Neural cell (in vitro differentiated cells): ENCODE measurements around the gene MYO18A.

Experiments
- CTCF ChIP-seq: fragments of 450-650 bp; IDR thresholded peaks from 2 replicates; pipeline ENCODE4 v1.5.1; 2014; ENCODE audit warnings: antibody characterized with exemption, mild to moderate bottlenecking, moderate library complexity; ENCODE audit not compliant: poor library complexity, severe bottlenecking
- EP300 ChIP-seq: fragments of 450-650 bp; conservative IDR thresholded peaks from 2 replicates; pipeline ENCODE4 v1.6.1; 2014; ENCODE audit warnings: antibody characterized with exemption, mild to moderate bottlenecking, moderate library complexity; ENCODE audit not compliant: poor library complexity, severe bottlenecking
- EZH2 ChIP-seq: fragments of 200-600, 300-800 bp; shearing (Covaris generic), sonication (generic); IDR thresholded peaks from 2 replicates; pipeline ENCODE4 v1.6.1; 2014; ENCODE audit warnings: antibody characterized with exemption, low read length, borderline replicate concordance, mild to moderate bottlenecking; ENCODE audit not compliant: insufficient read depth, poor library complexity, severe bottlenecking
- MXI1 ChIP-seq: fragments of 450-650 bp; conservative IDR thresholded peaks from 2 replicates; pipeline ENCODE4 v1.6.1; 2014; ENCODE audit warnings: antibody characterized with exemption, mild to moderate bottlenecking; ENCODE audit not compliant: poor library complexity, severe bottlenecking
- POLR2AphosphoS5 ChIP-seq: IDR thresholded peaks from 2 replicates; pipeline ENCODE4 v1.6.1; 2012
- RAD21 ChIP-seq: fragments of 450-650 bp; conservative IDR thresholded peaks from 2 replicates; pipeline ENCODE4 v1.6.1; 2014; ENCODE audit warnings: antibody characterized with exemption, mild to moderate bottlenecking, moderate library complexity
- REST ChIP-seq: IDR thresholded peaks from 2 replicates; pipeline ENCODE4 v1.6.1; 2012; ENCODE audit warnings: borderline replicate concordance
- TAF1 ChIP-seq: IDR thresholded peaks from 2 replicates; pipeline ENCODE4 v1.6.1; 2012; ENCODE audit warnings: low read depth

- TF ChIP-seq REST: no peak
- TF ChIP-seq EP300: no peak
- TF ChIP-seq EZH2: no peak
- TF ChIP-seq CTCF: no peak
- TF ChIP-seq MXI1: no peak
- TF ChIP-seq TAF1: no peak
- no peak for TF ChIP-seq POLR2AphosphoS5
- TF ChIP-seq RAD21: no peak
These were observed 27.8 kb upstream of the MYO18A start for GRCh38 chr17:29207975-29208374.
